NCI-H2029 treated with DMSO at 0.1 percent for 48 hours (cell line): ENCODE measurements around the gene ZW10.

Experiments
- DNase-seq: peaks from one replicate; lab custom pipeline; 2025; lab: John Stamatoyannopoulos, UW

The ZW10 gene

DNA sequence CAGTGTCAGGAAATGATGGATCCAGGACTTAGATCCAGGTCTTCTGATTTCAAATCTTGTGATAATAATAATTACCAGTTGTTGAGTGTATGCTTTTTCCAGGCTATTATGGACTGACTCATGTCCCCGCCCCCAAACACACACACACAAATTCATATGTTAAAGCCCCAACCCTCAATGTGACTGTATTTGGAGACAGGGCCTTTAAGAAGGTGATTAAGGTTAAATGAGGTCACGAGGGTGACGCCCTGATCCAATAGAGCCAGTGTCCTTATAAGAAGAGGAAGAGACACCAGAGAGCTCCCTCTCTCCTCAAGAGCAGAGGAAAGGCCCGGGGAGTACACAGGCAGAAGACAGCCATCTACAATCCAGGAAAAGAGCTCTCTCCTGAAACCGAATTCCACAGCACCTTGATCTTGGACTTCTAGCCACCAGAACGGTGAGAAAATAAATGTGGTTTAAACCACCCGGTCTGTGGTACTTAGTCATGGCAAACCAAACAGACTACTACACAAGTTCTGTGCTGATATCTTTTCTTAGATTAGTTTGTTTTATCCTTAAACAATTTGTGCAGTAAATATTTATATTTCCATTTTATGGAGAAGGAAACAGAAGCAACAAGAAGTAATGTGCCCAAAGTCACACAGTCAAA lies 75.6 kb downstream of the ZW10 start:
- DNase-seq = no peak

GRCh38 chr11:113697111-113697510 lies 76.4 kb downstream of the ZW10 start:
- DNase-seq = no peak

GRCh38 chr11:113695207-113695606 lies 78.3 kb downstream of the ZW10 start:
- DNase-seq = no peak

GRCh38 chr11:113694390-113694789 lies 79.1 kb downstream of the ZW10 start:
- DNase-seq = no peak

DNA sequence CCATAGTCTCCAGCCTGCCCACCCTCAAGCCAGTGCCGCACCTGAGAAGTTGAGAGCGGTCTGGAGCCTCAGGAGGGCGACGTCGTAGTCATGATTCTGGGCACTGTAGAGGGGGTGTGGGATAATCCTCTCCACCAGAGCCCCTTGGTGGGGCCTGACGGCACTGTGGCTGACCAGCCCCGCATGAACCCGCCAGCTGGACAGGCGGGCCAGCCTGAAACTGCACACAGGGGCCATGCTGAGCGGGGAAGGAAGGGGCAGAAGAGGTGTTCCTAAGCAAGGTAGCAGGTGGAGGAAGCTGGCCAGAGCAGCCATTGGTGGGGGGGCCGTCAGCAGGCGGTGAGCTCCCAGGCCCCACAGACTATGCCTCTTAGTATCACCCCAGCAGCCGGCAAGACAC lies 80.5 kb downstream of the ZW10 start:
- no peak for DNase-seq

DNA sequence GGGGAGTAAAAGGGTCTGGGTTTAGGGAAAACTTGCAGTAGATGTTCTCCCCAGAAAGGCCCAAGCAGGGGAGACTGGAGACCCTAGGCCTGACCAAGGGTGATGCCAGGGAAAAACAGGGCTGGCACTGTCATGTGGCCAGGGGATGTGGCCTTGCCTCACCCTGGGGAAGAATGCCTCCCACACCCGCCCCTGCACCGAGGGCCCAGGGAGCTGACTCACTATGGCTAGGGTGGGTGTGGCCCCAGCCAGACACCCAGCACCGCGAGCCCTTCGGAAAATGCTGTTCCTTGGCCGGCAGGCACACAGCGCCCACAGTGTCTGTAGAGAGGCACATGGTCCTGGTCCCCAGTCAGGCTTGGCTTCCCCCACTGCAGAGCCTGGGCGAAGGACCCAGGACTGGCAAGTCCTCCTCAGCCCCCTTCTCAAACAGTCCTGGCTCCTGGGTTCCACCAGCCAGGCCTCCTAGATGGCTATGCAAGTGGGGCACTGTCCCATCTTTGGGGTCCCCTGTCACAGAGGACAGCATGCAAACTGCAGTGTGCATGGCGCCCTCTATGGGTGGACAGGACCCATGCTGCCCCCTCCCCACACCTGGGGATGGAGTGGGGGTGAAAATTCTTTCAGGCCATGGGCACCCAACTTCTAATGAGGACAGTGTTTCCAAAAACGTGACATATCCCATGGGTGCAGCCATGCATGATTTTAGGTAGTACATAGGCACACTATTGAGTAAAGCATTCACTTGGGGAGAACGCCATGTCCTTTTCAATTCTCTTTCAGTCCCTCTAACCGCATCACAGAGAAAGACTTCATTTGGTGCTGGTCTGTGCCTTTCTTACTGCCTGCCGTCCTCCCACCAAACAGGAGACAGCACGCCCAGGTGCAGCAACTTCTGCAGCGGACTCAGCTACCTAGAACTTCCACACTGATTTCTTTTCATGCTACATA lies 82.6 kb downstream of the ZW10 start:
- no peak for DNase-seq

DNA sequence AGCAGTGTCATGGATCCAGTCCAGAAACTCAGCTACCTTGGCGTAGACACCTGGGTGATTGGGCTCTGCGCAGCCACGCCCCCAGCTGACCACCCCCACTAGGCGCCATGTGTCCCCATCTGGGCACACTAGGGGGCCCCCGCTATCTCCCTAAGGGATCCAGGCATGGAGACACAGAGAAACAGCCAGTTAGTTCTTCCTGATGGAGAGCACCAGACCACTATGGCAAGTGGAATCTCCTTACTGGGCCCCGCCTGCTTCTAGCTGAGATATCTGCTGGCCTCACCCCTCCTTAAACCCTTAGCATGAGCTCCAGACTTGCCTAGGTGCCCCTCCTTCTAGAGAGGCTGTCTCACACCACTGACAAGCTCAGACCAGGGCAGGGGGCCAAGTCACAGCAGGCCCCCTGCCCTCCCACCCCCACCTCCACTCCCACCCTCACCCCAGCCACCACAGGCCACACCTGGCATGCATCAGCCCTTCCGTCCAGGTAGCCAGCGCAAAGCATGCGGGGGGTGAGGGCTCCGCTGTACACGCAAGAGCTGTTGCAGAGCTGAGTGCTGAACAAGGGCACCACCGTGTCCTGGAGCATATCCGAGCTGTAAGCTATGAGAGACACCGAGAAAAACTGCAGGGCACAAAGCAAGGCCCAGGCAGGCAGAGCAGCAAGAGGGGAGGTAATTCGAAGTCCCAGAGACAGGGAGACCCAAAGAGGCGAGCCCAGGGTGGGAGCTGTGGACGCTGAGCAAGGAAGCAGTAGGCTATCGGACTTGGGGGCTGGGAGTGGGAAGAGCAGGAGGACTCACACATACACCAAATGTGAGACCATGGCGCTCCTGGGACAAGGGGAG lies 83.5 kb downstream of the ZW10 start:
- DNase-seq = no peak

DNA sequence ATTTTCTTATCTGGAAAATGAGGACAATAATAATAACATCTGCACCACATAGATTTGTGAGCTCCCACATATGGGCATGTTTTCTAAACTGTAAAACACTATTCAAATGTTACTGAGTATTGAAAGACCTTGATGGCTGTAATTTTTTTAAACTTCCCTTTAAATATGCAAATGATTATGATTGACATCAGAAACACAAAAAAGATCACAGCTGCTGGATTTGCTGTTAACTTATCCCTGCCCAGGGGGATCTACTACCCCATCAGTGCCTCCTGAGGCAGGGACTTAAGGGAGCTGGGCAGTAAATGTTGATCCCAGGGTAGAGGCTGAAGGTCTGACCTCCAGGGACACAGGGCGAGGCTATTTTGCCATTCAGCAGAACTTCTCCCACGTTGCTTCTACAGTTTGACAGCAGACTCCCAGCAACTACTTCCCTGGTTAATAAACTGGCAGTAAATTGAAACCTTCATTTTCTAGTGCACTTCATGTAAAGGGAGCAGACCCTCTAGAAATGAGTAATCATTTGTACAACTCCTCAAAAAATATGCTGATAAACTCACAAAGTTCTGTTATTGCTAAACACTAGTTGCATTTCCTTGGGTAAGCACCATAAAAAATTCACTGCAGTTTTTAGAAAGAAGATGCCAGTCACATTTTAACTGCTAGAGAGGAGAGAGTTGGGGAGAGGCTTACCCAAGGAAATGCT lies 87.7 kb downstream of the ZW10 start:
- DNase-seq = no peak

DNA sequence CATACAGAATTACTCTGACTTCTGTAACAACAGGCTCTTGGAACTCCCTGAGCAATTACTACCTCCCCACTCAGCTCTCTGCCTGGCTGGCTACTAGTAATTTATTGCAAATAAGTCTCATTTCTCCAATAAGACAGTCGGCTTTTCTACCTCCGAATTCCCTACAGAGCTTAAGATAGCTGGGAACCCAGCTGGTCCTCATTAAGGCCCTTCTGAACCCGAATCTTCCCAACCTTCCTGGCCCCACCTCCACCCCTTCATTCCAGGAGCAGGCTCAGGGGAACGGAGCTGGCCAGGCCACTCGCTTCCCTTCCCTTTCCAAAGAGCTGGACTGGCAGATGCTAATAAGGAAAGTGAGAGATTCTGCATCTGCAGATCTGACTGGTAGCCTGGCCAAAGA lies 89.0 kb downstream of the ZW10 start:
- DNase-seq = no peak

DNA sequence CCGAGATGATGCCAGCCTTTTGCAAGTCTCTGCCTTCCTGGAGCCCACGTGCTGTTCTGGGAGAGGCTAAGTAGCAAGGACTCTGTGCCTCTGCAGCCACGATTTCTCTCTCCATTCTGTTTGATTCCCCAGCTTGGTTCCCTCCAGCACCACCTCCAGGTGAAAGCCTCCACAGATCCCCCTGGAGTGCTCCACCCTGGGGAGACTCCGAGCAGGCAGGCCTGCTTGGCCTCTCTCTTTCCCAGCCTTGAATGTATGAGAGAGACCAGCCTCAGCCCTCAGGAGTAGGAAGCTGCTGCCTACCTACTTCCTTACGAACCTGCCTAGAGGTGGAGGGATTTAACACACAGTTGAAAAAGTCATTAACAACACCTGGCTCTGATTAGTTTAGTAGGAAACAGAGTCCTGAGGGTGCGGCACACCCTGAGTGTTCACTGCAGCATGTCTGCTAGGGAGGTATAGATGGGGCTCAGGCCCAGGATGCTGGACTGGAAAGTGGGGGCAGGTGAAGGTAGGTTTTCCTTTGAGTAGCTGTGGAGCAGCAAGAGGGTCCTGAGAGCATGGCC lies 89.9 kb downstream of the ZW10 start:
- no peak for DNase-seq
